Natural killer cell (primary cell): Measurements from ENCODE around the gene IRF3. TPM values are rescaled to one million over a fixed set of nuclear protein-coding genes. Genes with fewer than 3 reads are reported as not detected.
A peak's percentile ranks its signal among the peaks of the same experiment; 100 is the strongest.

Experiments used
- ATAC-seq, 3 donors: fragments of 150-1000 bp in 2 of 3; fragments of 200-7000 bp in 1 of 3; cut with Tn5 transposase; 1 replicate in 1 of 3; 2 replicates in 2 of 3; pipeline ENCODE4 v1.10.0; 2021; ENCODE audit warnings: mild to moderate bottlenecking in 2 of 3, moderate library complexity in 2 of 3
- DNase-seq, 2 donors: peaks; one replicate each; pipeline versions ENCODE4 v3.0.0 to v3.0.0-alpha.2; 2013 to 2021; ENCODE audit warnings: mixed read lengths in 1 of 2
- H3K27ac ChIP-seq: one replicate; pipeline ENCODE4 v1.5.1; 2013; ENCODE audit warnings: mild to moderate bottlenecking, low read length
- H3K27me3 ChIP-seq: one replicate; pipeline ENCODE4 v1.6.1; 2013; ENCODE audit warnings: low read length; ENCODE audit not compliant: control insufficient read depth, insufficient read depth
- H3K36me3 ChIP-seq: one replicate; pipeline ENCODE4 v1.6.1; 2013; ENCODE audit warnings: low read length; ENCODE audit not compliant: control insufficient read depth, insufficient read depth
- H3K4me1 ChIP-seq: one replicate; pipeline ENCODE4 v1.6.1; 2013; ENCODE audit warnings: low read length; ENCODE audit not compliant: control insufficient read depth, insufficient read depth
- H3K4me3 ChIP-seq: one replicate; pipeline ENCODE4 v1.5.1; 2013; ENCODE audit warnings: low read length
- H3K9me3 ChIP-seq: one replicate; pipeline ENCODE4 v1.6.1; 2013; ENCODE audit warnings: low read length; ENCODE audit not compliant: control insufficient read depth, insufficient read depth
- H3K27ac Mint-ChIP-seq, 2 donors: one replicate each; pipeline ENCODE4 v1.8.0; 2022; ENCODE audit warnings: mild to moderate bottlenecking in 2 of 2, mixed read lengths in 2 of 2, moderate library complexity in 1 of 2
- H3K27me3 Mint-ChIP-seq, 2 donors: one replicate each; pipeline ENCODE4 v1.8.0; 2022; ENCODE audit warnings: low read depth in 2 of 2, mixed read lengths in 2 of 2
- H3K36me3 Mint-ChIP-seq: one replicate; pipeline ENCODE4 v1.8.0; 2022; ENCODE audit warnings: mixed read lengths
- H3K4me1 Mint-ChIP-seq, 2 donors: one replicate each; pipeline ENCODE4 v1.8.0; 2022; ENCODE audit warnings: mixed read lengths in 2 of 2
- H3K4me3 Mint-ChIP-seq: one replicate; pipeline ENCODE4 v1.8.0; 2022; ENCODE audit warnings: mild to moderate bottlenecking, moderate library complexity, mixed read lengths
- H3K9me3 Mint-ChIP-seq, 2 donors: one replicate each; pipeline ENCODE4 v1.8.0; 2022; ENCODE audit warnings: mixed read lengths in 2 of 2
- CTCF ChIP-seq: fragments of 200-600 bp; IDR thresholded peaks from one replicate; pipeline ENCODE4 v1.8.0; 2022; ENCODE audit warnings: antibody characterized with exemption
- WGBS: methylation state at CpG from one replicate; pipeline ENCODE4 v1.1.7; 2013; ENCODE audit warnings: missing lambda C conversion rate; ENCODE audit not compliant: insufficient coverage; 5-methylcytosine and 5-hydroxymethylcytosine counted together
- intact Hi-C: fragments of 100-400 bp; cut with micrococcal nuclease; formaldehyde crosslinking; loops from one replicate; pipeline ENCODE4 v1.14.2; 2022
- total RNA-seq, 4 donors: library from RNA; stranded (reverse); fragments of 120-200 nt in 1 of 4; gene quantifications; one replicate each; pipeline versions ENCODE4 v1.2.3 to v1.2.4, GENCODE V29; 2013 to 2022

The IRF3 gene
- total RNA-seq, 3 donors from 2014 or later (not counting 1 experiment from before 2014, with no cell fraction given) = 176 to 184 (median 179) TPM

GRCh38 chr19:49684251-49684982 lies 18.8 kb upstream of the IRF3 start:
- Histone ChIP-seq H3K9me3 (no peaks in the 10 kb centered on the region), H3K27ac (no peak overlapping the region), H3K4me1 (peaks cover 19% of the 10 kb centered on the region), H3K36me3 (peaks cover 44% of the 10 kb centered on the region), H3K4me3 (no peak overlapping the region), H3K27me3 (no peaks in the 10 kb centered on the region)
- 91% methylated on average over 35 of the region's 35 CpGs for WGBS
- H3K9me3 Mint-ChIP-seq = no peaks in the 10 kb centered on the region
- peaks cover 0 to 33% of the 10 kb centered on the region in 2 donors for H3K4me1 Mint-ChIP-seq
- peak overlapping the region in 1 of 2 donors; percentile 38 for H3K27ac Mint-ChIP-seq
- intact Hi-C loops = no loop called here
- H3K27me3 Mint-ChIP-seq = no peaks in the 10 kb centered on the region
- TF ChIP-seq CTCF = peak; percentile 8
- H3K4me3 Mint-ChIP-seq = no peak overlapping the region
- H3K36me3 Mint-ChIP-seq = no peaks in the 10 kb centered on the region
- ATAC-seq (no peak), DNase-seq (peak in 1 of 2 donors; percentile 49)

- Mint-ChIP-seq H3K4me1 (peaks cover 0 to 35% of the 10 kb centered on the region in 2 donors), H3K36me3 (no peaks in the 10 kb centered on the region), H3K9me3 (no peaks in the 10 kb centered on the region), H3K27ac (peak overlapping the region in 1 of 2 donors; percentile 38), H3K4me3 (no peak overlapping the region), H3K27me3 (no peaks in the 10 kb centered on the region)
- no peak for ATAC-seq
- peaks cover 17% of the 10 kb centered on the region for H3K4me1 ChIP-seq
- no peak overlapping the region for H3K4me3 ChIP-seq
- peaks cover 44% of the 10 kb centered on the region for H3K36me3 ChIP-seq
- WGBS = 93% methylated on average over 18 of the region's 18 CpGs
- H3K27ac ChIP-seq = no peak overlapping the region
- intact Hi-C loops = no loop called here
- H3K27me3 ChIP-seq = no peaks in the 10 kb centered on the region
- DNase-seq = no peak
- TF ChIP-seq CTCF = no peak
- no peaks in the 10 kb centered on the region for H3K9me3 ChIP-seq
Observed at GRCh38 chr19:49683814-49684250, 18.2 kb upstream of the IRF3 start.

- Histone ChIP-seq H3K27ac (no peak overlapping the region), H3K4me1 (peaks cover 28% of the 10 kb centered on the region), H3K36me3 (peaks cover 41% of the 10 kb centered on the region), H3K4me3 (no peak overlapping the region), H3K9me3 (no peaks in the 10 kb centered on the region), H3K27me3 (no peaks in the 10 kb centered on the region)
- 92% methylated on average over 8 of the region's 8 CpGs for WGBS
- DNase-seq (peak in 1 of 2 donors; percentile 23), ATAC-seq (no peak)
- intact Hi-C loops = no loop called here
- H3K27ac Mint-ChIP-seq = no peak overlapping the region
- no peaks in the 10 kb centered on the region for H3K36me3 Mint-ChIP-seq
- no peak for TF ChIP-seq CTCF
- no peaks in the 10 kb centered on the region for H3K9me3 Mint-ChIP-seq
- H3K4me3 Mint-ChIP-seq = no peak overlapping the region
- H3K4me1 Mint-ChIP-seq = peaks cover 10 to 38% of the 10 kb centered on the region in 2 donors
- no peaks in the 10 kb centered on the region for H3K27me3 Mint-ChIP-seq
Observed at GRCh38 chr19:49682274-49682673, 16.6 kb upstream of the IRF3 start.
